ENCODE results near the gene CUL4A.
A peak's percentile ranks its signal among the peaks of the same experiment; 100 is the strongest.

CUL4A gene

GRCh38 chr13:113295776-113296175 lies 86.4 kb downstream of the CUL4A start:
- TF ChIP-seq ZNF565 (CRISPR knock-in tag; conservative IDR thresholded peaks at IDR 0.05; ENCODE audit: low read depth), result no peak
- TF ChIP-seq CSDC2 (CRISPR knock-in tag; IDR thresholded peaks at IDR 0.05), result no peak
- no peak for TF ChIP-seq ZNF70 (CRISPR knock-in tag; IDR thresholded peaks at IDR 0.05)
- no peak for TF ChIP-seq PPARA (CRISPR knock-in tag; IDR thresholded peaks at IDR 0.05; ENCODE audit: borderline replicate concordance)
- no peak for TF ChIP-seq BACH2 (CRISPR knock-in tag; IDR thresholded peaks at IDR 0.05; ENCODE audit: borderline replicate concordance)
- TF ChIP-seq ESRRG (CRISPR knock-in tag; IDR thresholded peaks at IDR 0.05), result no peak
- no peak for TF ChIP-seq TCF4 (CRISPR knock-in tag; IDR thresholded peaks at IDR 0.05; ENCODE audit: borderline replicate concordance)
- no peak for TF ChIP-seq TOX (CRISPR knock-in tag; IDR thresholded peaks at IDR 0.05; ENCODE audit: borderline replicate concordance)
- no peak for TF ChIP-seq ISL1 (CRISPR knock-in tag; IDR thresholded peaks at IDR 0.05)
- no peak for TF ChIP-seq ARNTL (CRISPR knock-in tag; IDR thresholded peaks at IDR 0.05; ENCODE audit: borderline replicate concordance, low read depth)
- TF ChIP-seq POU6F1 (CRISPR knock-in tag; IDR thresholded peaks at IDR 0.05; ENCODE audit: borderline replicate concordance, low read depth), result no peak
- no peak for TF ChIP-seq TSHZ2 (CRISPR knock-in tag; IDR thresholded peaks at IDR 0.05)
- TF ChIP-seq ZNF8 (CRISPR knock-in tag; IDR thresholded peaks at IDR 0.05), result no peak
- TF ChIP-seq ZFP30 (CRISPR knock-in tag; IDR thresholded peaks at IDR 0.05), result no peak
- ATAC-seq, result no peak

GRCh38 chr13:113296823-113297369 lies 87.5 kb downstream of the CUL4A start, which contains the start of gene LAMP1:
LAMP1 (plus strand) TSS chr13:113297239; CDS start chr13:113297435, 196 bp downstream.
- ATAC-seq, result peak; percentile 78
- TF ChIP-seq PATZ1 (CRISPR knock-in tag; IDR thresholded peaks at IDR 0.05; ENCODE audit: borderline replicate concordance), result no peak
- no peak for TF ChIP-seq OSR1 (CRISPR knock-in tag; IDR thresholded peaks at IDR 0.05)
- no peak for TF ChIP-seq CSRNP3 (CRISPR knock-in tag; IDR thresholded peaks at IDR 0.05)
- TF ChIP-seq TSHZ2 (CRISPR knock-in tag; IDR thresholded peaks at IDR 0.05), result peak; percentile 28; the same call in 1 of the 2 replicates
- no peak for TF ChIP-seq ZNF70 (CRISPR knock-in tag; IDR thresholded peaks at IDR 0.05)
- 0 out of 2 replicates have a peak, but pooled peaks have one; percentile 41 for TF ChIP-seq RARB (CRISPR knock-in tag; IDR thresholded peaks at IDR 0.05)
- TF ChIP-seq TOX (CRISPR knock-in tag; IDR thresholded peaks at IDR 0.05; ENCODE audit: borderline replicate concordance), result no peak
- peak; percentile 98 for TF ChIP-seq ARNTL (CRISPR knock-in tag; IDR thresholded peaks at IDR 0.05; ENCODE audit: borderline replicate concordance, low read depth)
- no peak for TF ChIP-seq ZNF8 (CRISPR knock-in tag; IDR thresholded peaks at IDR 0.05)
- no peak for TF ChIP-seq TCF4 (CRISPR knock-in tag; IDR thresholded peaks at IDR 0.05; ENCODE audit: borderline replicate concordance)
- 0 out of 2 replicates have a peak, but pooled peaks have one; percentile 81 for TF ChIP-seq CSDC2 (CRISPR knock-in tag; IDR thresholded peaks at IDR 0.05)
- peak; percentile 86; the same call in 1 of the 2 replicates for TF ChIP-seq SNAI2 (CRISPR knock-in tag; IDR thresholded peaks at IDR 0.05)
- no peak for TF ChIP-seq ESRRG (CRISPR knock-in tag; IDR thresholded peaks at IDR 0.05)
- no peak for TF ChIP-seq ZC3H10 (CRISPR knock-in tag; IDR thresholded peaks at IDR 0.05)
- TF ChIP-seq CREB5 (CRISPR knock-in tag; IDR thresholded peaks at IDR 0.05; ENCODE audit: low read depth), result no peak
- peak; percentile 44; the same call in 1 of the 2 replicates for TF ChIP-seq ZFP30 (CRISPR knock-in tag; IDR thresholded peaks at IDR 0.05)
- no peak for TF ChIP-seq GLIS3 (CRISPR knock-in tag; IDR thresholded peaks at IDR 0.05)
- TF ChIP-seq POU6F1 (CRISPR knock-in tag; IDR thresholded peaks at IDR 0.05; ENCODE audit: borderline replicate concordance, low read depth), result peak; percentile 81; the same call in 1 of the 2 replicates
- no peak for TF ChIP-seq ZNF565 (CRISPR knock-in tag; conservative IDR thresholded peaks at IDR 0.05; ENCODE audit: low read depth)
- 0 out of 2 replicates have a peak, but pooled peaks have one; percentile 9 for TF ChIP-seq ISL1 (CRISPR knock-in tag; IDR thresholded peaks at IDR 0.05)
- no peak for TF ChIP-seq PPARA (CRISPR knock-in tag; IDR thresholded peaks at IDR 0.05; ENCODE audit: borderline replicate concordance)
- TF ChIP-seq BACH2 (CRISPR knock-in tag; IDR thresholded peaks at IDR 0.05; ENCODE audit: borderline replicate concordance), result no peak
- peak; percentile 74; the same call in 1 of the 2 replicates for TF ChIP-seq ZFP3 (CRISPR knock-in tag; IDR thresholded peaks at IDR 0.05)

Measured in SK-N-SH treated with all-trans-retinoic acid at 6 μM for 48 hours (cell line).